SK-N-SH (cell line): Measurements from ENCODE around the gene FYB2. TPM values are rescaled to one million over a fixed set of nuclear protein-coding genes. Genes with fewer than 3 reads are reported as not detected.
A peak's percentile ranks its signal among the peaks of the same experiment; 100 is the strongest.

Source experiments
- CTCF ChIA-PET: fragments of 300-600, 350-600 bp; formaldehyde crosslinking; extraction: SDS; loops from one replicate; lab custom pipeline; 2021; lab: Yijun Ruan, JAX
- POLR2A ChIA-PET: fragments of 350-600 bp; sonication (Branson Sonifier 250); formaldehyde crosslinking; extraction: SDS; loops from one replicate; lab custom pipeline; 2020; ENCODE audit warnings: antibody characterized with exemption, inconsistent platforms; lab: Yijun Ruan, JAX
- DNase-seq: peaks from one replicate; pipeline ENCODE4 v3.0.0; 2012
- H2AFZ ChIP-seq: fragments of 200-600 bp; sonication (generic); 2 replicates; pipeline ENCODE4 v1.8.1; 2016; ENCODE audit warnings: antibody characterized with exemption, mild to moderate bottlenecking, low read depth
- H3F3A ChIP-seq: fragments of 200-600 bp; sonication (generic); replicated peaks from 2 replicates; pipeline ENCODE3; 2016; ENCODE audit warnings: antibody characterized with exemption, mild to moderate bottlenecking; ENCODE audit not compliant: insufficient read depth
- H3K27ac ChIP-seq, 2 experiments: fragments of 200-500 bp in 1 of 2; fragments of 200-600 bp in 1 of 2; sonication (Bioruptor generic) in 1 of 2; sonication (generic), shearing (Covaris generic) in 1 of 2; 2 replicates each; pipeline versions ENCODE4 v1.5.1 to v1.6.1; 2014 to 2016; ENCODE audit warnings: low read depth in 2 of 2, inconsistent platforms in 1 of 2, low read length in 1 of 2, mild to moderate bottlenecking in 1 of 2, mixed read lengths in 1 of 2
- H3K27me3 ChIP-seq: fragments of 200-600 bp; sonication (generic), shearing (Covaris generic); 2 replicates; pipeline ENCODE4 v1.6.1; 2016; ENCODE audit warnings: mixed run types; ENCODE audit not compliant: insufficient read depth
- H3K36me3 ChIP-seq, 2 experiments: fragments of 200-500 bp in 1 of 2; fragments of 200-600 bp in 1 of 2; sonication (Bioruptor generic) in 1 of 2; sonication (generic) in 1 of 2; replicated peaks in 1 of 2; 2 replicates each; pipeline versions ENCODE3 to v1.5.1; 2014 to 2016; ENCODE audit warnings: low read length in 1 of 2, mild to moderate bottlenecking in 1 of 2; ENCODE audit not compliant: insufficient read depth in 2 of 2, control insufficient read depth in 1 of 2
- H3K4me1 ChIP-seq, 2 experiments: fragments of 200-500 bp in 1 of 2; fragments of 200-600 bp in 1 of 2; sonication (Bioruptor generic) in 1 of 2; sonication (generic), shearing (Covaris generic) in 1 of 2; 2 replicates each; pipeline versions ENCODE4 v1.5.1 to v1.6.1; 2014 to 2016; ENCODE audit warnings: low read depth in 1 of 2, low read length in 1 of 2, mixed run types in 1 of 2; ENCODE audit not compliant: insufficient read depth in 2 of 2, control insufficient read depth in 1 of 2
- H3K4me2 ChIP-seq: fragments of 200-600 bp; sonication (generic), shearing (Covaris generic); 2 replicates; pipeline ENCODE4 v1.6.1; 2017; ENCODE audit warnings: mixed run types
- H3K4me3 ChIP-seq, 2 experiments: fragments of 200-500 bp in 1 of 2; fragments of 200-600 bp in 1 of 2; sonication (Bioruptor generic) in 1 of 2; sonication (generic), shearing (Covaris generic) in 1 of 2; 2 replicates each; pipeline versions ENCODE4 v1.5.1 to v1.8.1; 2014 to 2016; ENCODE audit warnings: low read depth in 2 of 2, inconsistent platforms in 1 of 2, low read length in 1 of 2, mild to moderate bottlenecking in 1 of 2, mixed read lengths in 1 of 2, moderate library complexity in 1 of 2
- H3K79me2 ChIP-seq: fragments of 200-600 bp; sonication (generic); 2 replicates; pipeline ENCODE4 v1.8.1; 2017; ENCODE audit warnings: mild to moderate bottlenecking; ENCODE audit not compliant: insufficient read depth
- H3K9ac ChIP-seq: fragments of 200-600 bp; sonication (generic); 2 replicates; pipeline ENCODE4 v1.6.1; 2017; ENCODE audit warnings: mixed run types
- H3K9me2 ChIP-seq: fragments of 200-600 bp; sonication (generic); 2 replicates; pipeline ENCODE4 v1.6.1; 2017; ENCODE audit warnings: mixed run types
- H3K9me3 ChIP-seq: fragments of 200-600 bp; sonication (generic); 2 replicates; pipeline ENCODE4 v1.6.1; 2017; ENCODE audit warnings: mixed run types, mild to moderate bottlenecking, moderate library complexity
- H4K20me1 ChIP-seq: fragments of 200-600 bp; sonication (generic); 2 replicates; pipeline ENCODE4 v1.6.1; 2017; ENCODE audit warnings: mild to moderate bottlenecking, mixed run types; ENCODE audit not compliant: insufficient read depth
- CHD2 ChIP-seq: fragments of 150-350 bp; IDR thresholded peaks from 2 replicates; pipeline ENCODE4 v1.6.1; 2018; ENCODE audit warnings: low read length; ENCODE audit not compliant: partially characterized antibody
- EP300 ChIP-seq, 2 experiments: IDR thresholded peaks; 2 replicates each; pipeline versions ENCODE4 v1.4.0 to v1.6.1; 2012; ENCODE audit warnings: borderline replicate concordance in 1 of 2, low read depth in 1 of 2, low read length in 1 of 2
- EZH2phosphoT487 ChIP-seq: fragments of 200-600 bp; sonication (generic); IDR thresholded peaks from 2 replicates; pipeline ENCODE4 v1.6.1; 2017; ENCODE audit warnings: low read depth, mixed run types, mild to moderate bottlenecking, antibody characterized with exemption, moderate library complexity, borderline replicate concordance
- FOSL2 ChIP-seq: IDR thresholded peaks from 2 replicates; pipeline ENCODE4 v1.4.0; 2012; ENCODE audit warnings: low read depth, mild to moderate bottlenecking, moderate library complexity, borderline replicate concordance
- FOXJ3 ChIP-seq: sonication (generic); formaldehyde crosslinking; IDR thresholded peaks from 2 replicates; pipeline ENCODE4 v1.5.1; 2020; ENCODE audit warnings: mild to moderate bottlenecking, missing genetic modification reagents
- FOXM1 ChIP-seq: IDR thresholded peaks from 2 replicates; pipeline ENCODE4 v1.4.0; 2012; ENCODE audit warnings: low read depth, mild to moderate bottlenecking
- MXI1 ChIP-seq: IDR thresholded peaks from 2 replicates; pipeline ENCODE4 v1.6.1; 2012; ENCODE audit warnings: mild to moderate bottlenecking, low read depth, low read length, improper control_type of control experiment
- NFIC ChIP-seq: IDR thresholded peaks from 2 replicates; pipeline ENCODE4 v1.4.0; 2012; ENCODE audit warnings: borderline replicate concordance
- NRF1 ChIP-seq: IDR thresholded peaks from 2 replicates; pipeline ENCODE4 v1.6.1; 2012; ENCODE audit warnings: low read depth, mild to moderate bottlenecking, low read length
- POLR2AphosphoS5 ChIP-seq: IDR thresholded peaks from 2 replicates; pipeline ENCODE4 v1.6.1; 2012; ENCODE audit warnings: low read depth, low read length
- RAD21 ChIP-seq: IDR thresholded peaks from 2 replicates; pipeline ENCODE4 v1.6.1; 2012; ENCODE audit warnings: mild to moderate bottlenecking, low read length
- RCOR1 ChIP-seq: fragments of 150-350 bp; IDR thresholded peaks from 2 replicates; pipeline ENCODE4 v1.6.1; 2017; ENCODE audit warnings: antibody characterized with exemption, low read length
- RFX5 ChIP-seq: IDR thresholded peaks from 2 replicates; pipeline ENCODE4 v1.6.1; 2012; ENCODE audit warnings: mild to moderate bottlenecking, improper control_type of control experiment, low read length
- RXRA ChIP-seq: IDR thresholded peaks from 2 replicates; pipeline ENCODE4 v1.4.0; 2012; ENCODE audit warnings: low read depth, mild to moderate bottlenecking, borderline replicate concordance
- SIN3A ChIP-seq: IDR thresholded peaks from 2 replicates; pipeline ENCODE4 v1.6.1; 2012; ENCODE audit warnings: low read depth, mild to moderate bottlenecking, low read length, moderate library complexity, borderline replicate concordance
- SMC3 ChIP-seq: IDR thresholded peaks from 2 replicates; pipeline ENCODE4 v1.6.1; 2012; ENCODE audit warnings: low read depth, low read length, improper control_type of control experiment
- TCF12 ChIP-seq: IDR thresholded peaks from 2 replicates; pipeline ENCODE4 v1.4.0; 2012
- YY1 ChIP-seq: IDR thresholded peaks from 2 replicates; pipeline ENCODE4 v1.4.0; 2012; ENCODE audit warnings: low read depth, mild to moderate bottlenecking
- WGBS: methylation state at CpG from one replicate; pipeline ENCODE4 v1.1.6; 2017; ENCODE audit warnings: low lambda C conversion rate; 5-methylcytosine and 5-hydroxymethylcytosine counted together
- polyA plus RNA-seq, 3 experiments: library from polyadenylated mRNA; depleted of rRNA; stranded (reverse); fragments of >200 nt; gene quantifications; 2 replicates each; pipeline ENCODE4 v1.2.3, GENCODE V29; 2012
- TF ChIP-seq, protein P1 (sequence below): fragments of 150-350 bp; IDR thresholded peaks from 2 replicates; pipeline ENCODE4 v1.6.1; 2017; ENCODE audit warnings: antibody characterized with exemption, low read length, low read depth, borderline replicate concordance
- TF ChIP-seq, protein P2 (sequence below): IDR thresholded peaks from 2 replicates; pipeline ENCODE4 v1.4.0; 2012; ENCODE audit warnings: low read depth
- TF ChIP-seq, protein P3 (sequence below): fragments of 200-600 bp; sonication (generic); IDR thresholded peaks from 2 replicates; pipeline ENCODE4 v1.6.1; 2017; ENCODE audit warnings: antibody characterized with exemption, mild to moderate bottlenecking, moderate library complexity
- TF ChIP-seq, protein P4 (sequence below): fragments of 150-350 bp; IDR thresholded peaks from 2 replicates; pipeline ENCODE4 v1.6.1; 2016; ENCODE audit warnings: mild to moderate bottlenecking, low read depth, low read length
- TF ChIP-seq, protein P5 (sequence below): IDR thresholded peaks from 2 replicates; pipeline ENCODE4 v1.4.0; 2012; ENCODE audit warnings: low read depth, borderline replicate concordance

FYB2 gene
- polyA plus RNA-seq, 1 of the 3 experiments (the other 2 are of a cell fraction) = not detected

DNA sequence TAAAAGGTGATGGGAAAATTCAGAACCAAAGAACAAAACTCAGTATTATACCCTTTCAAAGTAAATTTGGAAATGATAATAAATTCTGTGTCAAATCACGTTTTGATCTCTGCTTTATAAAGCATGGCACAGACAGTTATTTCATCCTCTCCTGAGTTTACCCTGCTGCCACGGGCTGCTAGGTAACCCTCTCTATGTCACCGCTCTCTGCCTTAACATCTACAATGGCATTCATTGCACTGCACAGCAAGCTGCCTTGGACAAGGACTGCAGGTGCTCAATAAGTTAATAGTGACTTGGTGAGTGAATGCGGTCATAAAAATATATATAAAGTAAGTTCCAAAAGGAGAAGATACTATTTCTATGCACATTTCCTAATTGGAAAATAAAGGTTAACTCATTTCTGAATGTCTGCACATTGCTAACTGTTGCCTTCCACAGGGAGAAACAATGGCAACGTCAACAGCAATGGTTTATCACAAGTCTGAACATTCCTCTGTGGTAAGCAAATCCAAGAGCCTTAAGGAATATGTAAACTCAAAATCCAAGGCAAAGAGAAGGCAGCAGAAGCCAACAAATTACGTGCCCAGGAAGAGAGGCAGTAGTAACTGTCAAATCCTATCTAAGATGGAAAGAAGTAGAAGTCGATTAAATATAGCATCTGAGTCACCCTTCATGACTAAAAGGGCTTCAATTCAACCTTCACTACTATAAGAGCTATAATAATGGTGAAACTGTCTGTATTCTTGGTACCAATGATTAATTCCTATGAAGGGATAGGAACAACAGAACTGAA lies 19.4 kb downstream of the FYB2 start:
- H3K4me3 ChIP-seq = no peak overlapping the region
- peak overlapping the region in 1 of 2 experiments; percentile 65; a peak in 2 of 4 replicates for H3K27ac ChIP-seq
- H3K9ac ChIP-seq = no peak overlapping the region
- no peaks in the 10 kb centered on the region for H3K79me2 ChIP-seq
- no peak overlapping the region for H2AFZ ChIP-seq
- H3K9me2 ChIP-seq = no peaks in the 10 kb centered on the region
- H3K4me2 ChIP-seq = peak overlapping the region; percentile 29; the same call in 1 of the 2 replicates
- no peaks in the 10 kb centered on the region for H3K36me3 ChIP-seq
- ChIA-PET CTCF (interaction anchor here (0.8 to 1.7 kb wide), 2 partner anchors 21 kb away, joined by 3 to 7 read pairs; no protein-coding TSS in a partner anchor), POLR2A (no interaction called here)
- H3K4me1 ChIP-seq = peaks cover 0 to 7% of the 10 kb centered on the region in 2 experiments; a peak in 2 of 4 replicates
- no peaks in the 10 kb centered on the region for H3K9me3 ChIP-seq
- no peaks in the 10 kb centered on the region for H3K27me3 ChIP-seq
- DNase-seq = no peak
- peaks cover 6% of the 10 kb centered on the region for H3F3A ChIP-seq
- H4K20me1 ChIP-seq = no peaks in the 10 kb centered on the region
- WGBS = 57% methylated on average over 7 of the region's 7 CpGs
- TF ChIP-seq NRF1 (no peak), NFIC (peak; percentile 63; the same call in 1 of the 2 replicates), MXI1 (no peak), RXRA (no peak), FOXM1 (no peak), FOSL2 (peak; percentile 87), SMC3 (no peak), CHD2 (no peak), SIN3A (peak; percentile 46; the same call in 1 of the 2 replicates), EZH2phosphoT487 (no peak), RFX5 (no peak), FOXJ3 (CRISPR knock-in tag) (no peak), EP300 (IDR thresholded peaks at IDR 0.05; ENCODE audit: borderline replicate concordance in 1 of 2, low read depth in 1 of 2, low read length in 1 of 2) (peak in 1 of 2 experiments; percentile 58; a peak in 1 of 4 replicates), POLR2AphosphoS5 (peak; percentile 40; the same call in 1 of the 2 replicates), YY1 (no peak), TCF12 (peak; percentile 70), RCOR1 (no peak), RAD21 (no peak)
- TF ChIP-seq, protein P1, sequence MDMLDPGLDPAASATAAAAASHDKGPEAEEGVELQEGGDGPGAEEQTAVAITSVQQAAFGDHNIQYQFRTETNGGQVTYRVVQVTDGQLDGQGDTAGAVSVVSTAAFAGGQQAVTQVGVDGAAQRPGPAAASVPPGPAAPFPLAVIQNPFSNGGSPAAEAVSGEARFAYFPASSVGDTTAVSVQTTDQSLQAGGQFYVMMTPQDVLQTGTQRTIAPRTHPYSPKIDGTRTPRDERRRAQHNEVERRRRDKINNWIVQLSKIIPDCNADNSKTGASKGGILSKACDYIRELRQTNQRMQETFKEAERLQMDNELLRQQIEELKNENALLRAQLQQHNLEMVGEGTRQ = no peak
- TF ChIP-seq, protein P2, sequence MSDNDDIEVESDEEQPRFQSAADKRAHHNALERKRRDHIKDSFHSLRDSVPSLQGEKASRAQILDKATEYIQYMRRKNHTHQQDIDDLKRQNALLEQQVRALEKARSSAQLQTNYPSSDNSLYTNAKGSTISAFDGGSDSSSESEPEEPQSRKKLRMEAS = 0 out of 2 replicates have a peak, but pooled peaks have one; percentile 22
- TF ChIP-seq, protein P3, sequence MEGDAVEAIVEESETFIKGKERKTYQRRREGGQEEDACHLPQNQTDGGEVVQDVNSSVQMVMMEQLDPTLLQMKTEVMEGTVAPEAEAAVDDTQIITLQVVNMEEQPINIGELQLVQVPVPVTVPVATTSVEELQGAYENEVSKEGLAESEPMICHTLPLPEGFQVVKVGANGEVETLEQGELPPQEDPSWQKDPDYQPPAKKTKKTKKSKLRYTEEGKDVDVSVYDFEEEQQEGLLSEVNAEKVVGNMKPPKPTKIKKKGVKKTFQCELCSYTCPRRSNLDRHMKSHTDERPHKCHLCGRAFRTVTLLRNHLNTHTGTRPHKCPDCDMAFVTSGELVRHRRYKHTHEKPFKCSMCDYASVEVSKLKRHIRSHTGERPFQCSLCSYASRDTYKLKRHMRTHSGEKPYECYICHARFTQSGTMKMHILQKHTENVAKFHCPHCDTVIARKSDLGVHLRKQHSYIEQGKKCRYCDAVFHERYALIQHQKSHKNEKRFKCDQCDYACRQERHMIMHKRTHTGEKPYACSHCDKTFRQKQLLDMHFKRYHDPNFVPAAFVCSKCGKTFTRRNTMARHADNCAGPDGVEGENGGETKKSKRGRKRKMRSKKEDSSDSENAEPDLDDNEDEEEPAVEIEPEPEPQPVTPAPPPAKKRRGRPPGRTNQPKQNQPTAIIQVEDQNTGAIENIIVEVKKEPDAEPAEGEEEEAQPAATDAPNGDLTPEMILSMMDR = no peak
- TF ChIP-seq, protein P4, sequence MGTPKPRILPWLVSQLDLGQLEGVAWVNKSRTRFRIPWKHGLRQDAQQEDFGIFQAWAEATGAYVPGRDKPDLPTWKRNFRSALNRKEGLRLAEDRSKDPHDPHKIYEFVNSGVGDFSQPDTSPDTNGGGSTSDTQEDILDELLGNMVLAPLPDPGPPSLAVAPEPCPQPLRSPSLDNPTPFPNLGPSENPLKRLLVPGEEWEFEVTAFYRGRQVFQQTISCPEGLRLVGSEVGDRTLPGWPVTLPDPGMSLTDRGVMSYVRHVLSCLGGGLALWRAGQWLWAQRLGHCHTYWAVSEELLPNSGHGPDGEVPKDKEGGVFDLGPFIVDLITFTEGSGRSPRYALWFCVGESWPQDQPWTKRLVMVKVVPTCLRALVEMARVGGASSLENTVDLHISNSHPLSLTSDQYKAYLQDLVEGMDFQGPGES = no peak
- TF ChIP-seq, protein P5, sequence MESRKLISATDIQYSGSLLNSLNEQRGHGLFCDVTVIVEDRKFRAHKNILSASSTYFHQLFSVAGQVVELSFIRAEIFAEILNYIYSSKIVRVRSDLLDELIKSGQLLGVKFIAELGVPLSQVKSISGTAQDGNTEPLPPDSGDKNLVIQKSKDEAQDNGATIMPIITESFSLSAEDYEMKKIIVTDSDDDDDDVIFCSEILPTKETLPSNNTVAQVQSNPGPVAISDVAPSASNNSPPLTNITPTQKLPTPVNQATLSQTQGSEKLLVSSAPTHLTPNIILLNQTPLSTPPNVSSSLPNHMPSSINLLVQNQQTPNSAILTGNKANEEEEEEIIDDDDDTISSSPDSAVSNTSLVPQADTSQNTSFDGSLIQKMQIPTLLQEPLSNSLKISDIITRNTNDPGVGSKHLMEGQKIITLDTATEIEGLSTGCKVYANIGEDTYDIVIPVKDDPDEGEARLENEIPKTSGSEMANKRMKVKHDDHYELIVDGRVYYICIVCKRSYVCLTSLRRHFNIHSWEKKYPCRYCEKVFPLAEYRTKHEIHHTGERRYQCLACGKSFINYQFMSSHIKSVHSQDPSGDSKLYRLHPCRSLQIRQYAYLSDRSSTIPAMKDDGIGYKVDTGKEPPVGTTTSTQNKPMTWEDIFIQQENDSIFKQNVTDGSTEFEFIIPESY = 0 out of 2 replicates have a peak, but pooled peaks have one; percentile 34
